Osteocyte (in vitro differentiated cells): ENCODE measurements around the gene KCNQ2. TPM values are rescaled to one million over a fixed set of nuclear protein-coding genes. Genes with fewer than 3 reads are reported as not detected.

Experiments used
- DNase-seq: peaks from one replicate; pipeline ENCODE4 v3.0.0; 2021; ENCODE audit warnings: mixed read lengths; ENCODE audit not compliant: unreplicated experiment; ENCODE audit errors: extremely low spot score
- H3K27ac Mint-ChIP-seq: one replicate; pipeline ENCODE4 v1.8.0; 2021; ENCODE audit warnings: mild to moderate bottlenecking, mixed read lengths; ENCODE audit not compliant: unreplicated experiment
- H3K27me3 Mint-ChIP-seq: one replicate; pipeline ENCODE4 v1.8.0; 2021; ENCODE audit warnings: mixed read lengths; ENCODE audit not compliant: unreplicated experiment
- H3K36me3 Mint-ChIP-seq: one replicate; pipeline ENCODE4 v1.8.0; 2021; ENCODE audit warnings: mixed read lengths; ENCODE audit not compliant: unreplicated experiment
- H3K4me1 Mint-ChIP-seq: one replicate; pipeline ENCODE4 v1.8.0; 2021; ENCODE audit warnings: mixed read lengths; ENCODE audit not compliant: unreplicated experiment
- H3K4me3 Mint-ChIP-seq: one replicate; pipeline ENCODE4 v1.8.0; 2021; ENCODE audit warnings: mild to moderate bottlenecking, moderate library complexity, mixed read lengths; ENCODE audit not compliant: unreplicated experiment
- H3K9me3 Mint-ChIP-seq: one replicate; pipeline ENCODE4 v1.8.0; 2021; ENCODE audit warnings: mixed read lengths; ENCODE audit not compliant: unreplicated experiment
- CTCF ChIP-seq: fragments of 200-600 bp; sonication (generic); IDR thresholded peaks from 2 replicates; pipeline ENCODE4 v1.5.0; 2021; ENCODE audit warnings: antibody characterized with exemption, mild to moderate bottlenecking, moderate library complexity
- total RNA-seq: library from RNA; stranded (reverse); gene quantifications from 2 replicates; pipeline ENCODE4 v1.2.1, GENCODE V29; 2021

Gene KCNQ2
- total RNA-seq, 1 donor from 2014 or later, result not detected

DNA sequence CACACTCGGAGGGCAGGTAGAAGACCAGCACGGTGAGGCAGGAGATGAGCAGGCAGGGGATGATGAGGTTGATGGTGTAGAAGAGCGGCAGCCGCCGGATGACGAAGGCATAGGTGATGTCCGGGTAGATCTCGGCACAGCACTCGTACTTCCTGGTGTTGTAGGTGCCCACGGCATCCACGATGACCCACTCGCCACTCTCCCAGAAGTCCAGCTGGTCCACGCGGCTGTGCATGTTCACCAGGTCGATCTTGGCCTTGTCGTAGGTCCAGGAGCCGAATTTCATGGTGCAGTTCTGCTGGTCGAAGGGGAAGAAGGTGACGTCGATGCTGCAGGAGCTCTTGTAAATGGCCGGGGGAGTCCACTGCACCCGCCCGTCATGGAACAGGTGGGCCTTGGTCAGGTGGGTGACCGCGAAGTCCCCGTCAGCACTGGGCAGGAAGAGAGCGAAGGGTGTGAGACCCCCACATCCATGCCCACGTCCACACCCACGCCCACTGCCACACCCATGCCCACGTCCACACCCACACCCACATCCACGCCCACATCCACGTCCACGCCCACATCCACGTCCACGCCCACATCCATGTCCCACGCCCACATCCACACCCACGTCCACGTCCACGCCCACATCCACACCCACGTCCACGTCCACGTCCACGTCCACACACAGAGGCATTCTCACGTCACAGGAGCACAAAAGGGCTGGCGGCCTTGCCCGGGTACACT is 121.7 kb downstream of the KCNQ2 start:
- Mint-ChIP-seq H3K27me3 (no peaks in the 10 kb centered on the region), H3K4me3 (no peak overlapping the region), H3K4me1 (no peaks in the 10 kb centered on the region), H3K27ac (no peak overlapping the region), H3K9me3 (no peaks in the 10 kb centered on the region), H3K36me3 (no peaks in the 10 kb centered on the region)
- no peak for TF ChIP-seq CTCF
- DNase-seq, result no peak

Other genes starting within 250 kb of the KCNQ2 start
- gene BIRC7, start 236.8 kb downstream of the KCNQ2 start, total RNA-seq, result not detected in 2 replicates
- gene NKAIN4, start 218.2 kb downstream of the KCNQ2 start, total RNA-seq, result 0.62 TPM in 1 of 2 replicates, not detected in the other
- gene ARFGAP1, start 199.8 kb downstream of the KCNQ2 start, total RNA-seq, result 116 and 119 TPM in 2 replicates
- gene COL20A1, start 179.5 kb downstream of the KCNQ2 start, total RNA-seq, result not detected in 2 replicates
- not detected in 2 replicates for gene CHRNA4, start 111.3 kb downstream of the KCNQ2 start, total RNA-seq
- 0.56 and 0.68 TPM in 2 replicates for gene EEF1A2, start 26.4 kb upstream of the KCNQ2 start, total RNA-seq
- gene PPDPF, start 48.1 kb upstream of the KCNQ2 start, total RNA-seq, result 220 and 239 TPM in 2 replicates
- 0.13 TPM in 1 of 2 replicates, not detected in the other for gene PTK6, start 64.7 kb upstream of the KCNQ2 start, total RNA-seq
- gene SRMS, start 75.1 kb upstream of the KCNQ2 start, total RNA-seq, result not detected in 2 replicates
- gene FNDC11, start 81.5 kb upstream of the KCNQ2 start, total RNA-seq, result 0.13 and 0.34 TPM in 2 replicates
- 25.0 and 29.0 TPM in 2 replicates for gene HELZ2, start 101.6 kb upstream of the KCNQ2 start, total RNA-seq
- 10.9 and 12.1 TPM in 2 replicates for gene GMEB2, start 154.4 kb upstream of the KCNQ2 start, total RNA-seq
- gene STMN3, start 180.8 kb upstream of the KCNQ2 start, total RNA-seq, result 32.0 and 33.2 TPM in 2 replicates
- gene RTEL1, start 185.7 kb upstream of the KCNQ2 start, total RNA-seq, result 34.1 and 35.5 TPM in 2 replicates
- gene TNFRSF6B, start 224.0 kb upstream of the KCNQ2 start, total RNA-seq, result 0.84 and 2.3 TPM in 2 replicates
- 46.1 and 46.7 TPM in 2 replicates for gene ARFRP1, start 235.3 kb upstream of the KCNQ2 start, total RNA-seq
- 24.3 and 28.0 TPM in 2 replicates for gene ZGPAT, start 235.4 kb upstream of the KCNQ2 start, total RNA-seq